DOHH2 (cell line): ENCODE data around the gene PIH1D2.

Source experiments
- CTCF ChIP-seq: fragments of 200-600 bp; sonication (generic); IDR thresholded peaks from one replicate; pipeline ENCODE4 v1.5.1; 2014; ENCODE audit warnings: antibody characterized with exemption, mild to moderate bottlenecking, low read depth, low read length; ENCODE audit not compliant: poor library complexity, severe bottlenecking
- EZH2phosphoT487 ChIP-seq: fragments of 200-600 bp; sonication (generic); IDR thresholded peaks from 2 replicates; pipeline ENCODE4 v1.6.1; 2017; ENCODE audit warnings: borderline replicate concordance, mild to moderate bottlenecking, antibody characterized with exemption, low read length, moderate library complexity, mixed read lengths

GRCh38 chr11:112121981-112122615, 48.3 kb upstream of the PIH1D2 start:
- TF ChIP-seq CTCF (no peak), EZH2phosphoT487 (no peak)
